ENCODE measurements around the gene CNOT4. TPM values are rescaled to one million over a fixed set of nuclear protein-coding genes. Genes with fewer than 3 reads are reported as not detected.

CNOT4 gene
- total RNA-seq, 1 experiment from 2014 or later, result 16.6 TPM

DNA sequence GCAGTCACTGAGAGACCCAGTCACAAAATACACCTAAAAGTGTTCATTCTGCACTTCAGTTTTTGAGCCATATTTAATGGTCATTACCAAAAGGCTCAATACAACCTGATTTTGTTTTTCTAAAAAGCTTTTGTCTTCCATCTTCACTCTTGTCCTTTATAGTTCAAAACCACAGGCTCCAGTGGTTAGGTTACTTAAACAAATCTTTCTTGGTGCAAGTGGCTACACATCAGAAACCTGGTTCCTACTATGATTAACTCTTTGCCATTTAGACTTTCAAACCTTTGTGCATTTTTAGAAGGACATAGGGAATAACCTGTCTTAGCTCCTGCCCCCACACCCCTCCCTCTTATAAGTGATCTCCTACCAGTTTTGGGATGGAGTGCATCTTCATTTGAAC lies 140.5 kb downstream of the CNOT4 start:
- CTCF ChIA-PET, result no interaction called here
- intact Hi-C loops (cut with micrococcal nuclease), result no loop called here

DNA sequence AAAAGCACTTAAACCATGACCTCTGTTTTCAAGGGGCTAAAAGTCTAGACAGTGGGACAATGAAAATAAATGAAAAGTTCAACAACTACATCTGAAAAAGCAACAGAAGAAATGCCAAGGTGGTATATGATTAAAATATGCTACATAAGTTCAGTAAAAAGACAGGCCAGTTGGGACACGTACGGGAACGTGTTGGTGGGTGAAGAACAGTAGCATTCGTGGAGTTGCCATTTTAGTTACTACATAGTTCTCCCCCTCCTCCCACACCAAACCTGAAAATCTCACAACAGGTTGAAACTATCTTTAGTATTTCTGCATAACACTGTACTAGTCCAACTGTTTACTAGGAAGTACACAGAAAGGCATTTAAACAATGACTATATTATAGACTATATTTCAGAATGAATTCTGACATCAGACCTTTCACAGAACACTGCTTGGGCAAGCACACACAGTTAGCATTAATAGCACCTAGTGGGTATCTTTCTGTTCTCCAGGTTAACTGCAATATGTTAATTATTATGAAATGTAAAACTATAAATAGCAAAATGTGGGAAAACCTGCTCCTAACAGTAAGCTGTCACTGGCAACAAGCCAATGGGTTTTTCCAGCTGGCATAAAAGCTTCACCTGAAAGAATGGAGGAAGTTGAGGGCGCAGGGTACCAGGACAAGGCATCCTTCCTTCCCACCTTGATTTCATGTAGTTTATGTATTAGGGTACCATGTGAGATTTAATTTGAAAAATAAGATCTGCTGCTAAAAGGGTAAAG lies 141.3 kb downstream of the CNOT4 start:
- Histone ChIP-seq H3K79me2 (ENCODE audit: insufficient read depth, low read length) (no peaks in the 10 kb centered on the region), H2AFZ (ENCODE audit: low read depth, low read length, poor library complexity, severe bottlenecking) (no peak overlapping the region), H3K4me2 (ENCODE audit: low read length) (no peak overlapping the region), H3K9me3 (ENCODE audit: control insufficient read depth in 1 of 2, insufficient read depth in 1 of 2, low read depth in 1 of 2, low read length in 2 of 2) (no peaks in the 10 kb centered on the region), H3K27ac (ENCODE audit: low read depth, low read length) (no peak overlapping the region), H3K27me3 (ENCODE audit: insufficient read depth, low read length) (no peaks in the 10 kb centered on the region), H3K36me3 (ENCODE audit: control insufficient read depth in 1 of 2, insufficient read depth in 2 of 2, low read length in 2 of 2) (peaks cover 0 to 2% of the 10 kb centered on the region in 2 experiments; a peak in 1 of 4 replicates), H3K4me1 (ENCODE audit: control insufficient read depth in 1 of 2, insufficient read depth in 2 of 2, low read length in 2 of 2) (no peaks in the 10 kb centered on the region), H3K4me3 (replicated peaks in 1 of 2; ENCODE audit: low read depth in 1 of 2, low read length in 2 of 2) (no peak overlapping the region), H4K20me1 (ENCODE audit: insufficient read depth) (peaks cover 4% of the 10 kb centered on the region; the same call in 1 of the 2 replicates), H3K9ac (ENCODE audit: low read length) (no peak overlapping the region), H3K9me2 (ENCODE audit: insufficient read depth) (no peaks in the 10 kb centered on the region)
- no peak for DNase-seq (ENCODE audit: low read depth, low spot score)
- CTCF ChIA-PET, result no interaction called here
- RAD21 ChIA-PET (ENCODE audit: low non-redundant PET in 1 of 2, low total read pairs in 2 of 2, uncharacterized antibody in 2 of 2, unreplicated experiment in 2 of 2), result no interaction called here
- POLR2A ChIA-PET, result no interaction called here
- BruUV-seq (replicated peaks), result no TSS peak
- ATAC-seq, result no peak
- intact Hi-C loops (cut with micrococcal nuclease), result no loop called here
- TF ChIP-seq, protein P1, sequence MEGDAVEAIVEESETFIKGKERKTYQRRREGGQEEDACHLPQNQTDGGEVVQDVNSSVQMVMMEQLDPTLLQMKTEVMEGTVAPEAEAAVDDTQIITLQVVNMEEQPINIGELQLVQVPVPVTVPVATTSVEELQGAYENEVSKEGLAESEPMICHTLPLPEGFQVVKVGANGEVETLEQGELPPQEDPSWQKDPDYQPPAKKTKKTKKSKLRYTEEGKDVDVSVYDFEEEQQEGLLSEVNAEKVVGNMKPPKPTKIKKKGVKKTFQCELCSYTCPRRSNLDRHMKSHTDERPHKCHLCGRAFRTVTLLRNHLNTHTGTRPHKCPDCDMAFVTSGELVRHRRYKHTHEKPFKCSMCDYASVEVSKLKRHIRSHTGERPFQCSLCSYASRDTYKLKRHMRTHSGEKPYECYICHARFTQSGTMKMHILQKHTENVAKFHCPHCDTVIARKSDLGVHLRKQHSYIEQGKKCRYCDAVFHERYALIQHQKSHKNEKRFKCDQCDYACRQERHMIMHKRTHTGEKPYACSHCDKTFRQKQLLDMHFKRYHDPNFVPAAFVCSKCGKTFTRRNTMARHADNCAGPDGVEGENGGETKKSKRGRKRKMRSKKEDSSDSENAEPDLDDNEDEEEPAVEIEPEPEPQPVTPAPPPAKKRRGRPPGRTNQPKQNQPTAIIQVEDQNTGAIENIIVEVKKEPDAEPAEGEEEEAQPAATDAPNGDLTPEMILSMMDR (IDR thresholded peaks at IDR 0.05 in 2 of 3, conservative IDR thresholded peaks at IDR 0.05 in 1 of 3; ENCODE audit: borderline replicate concordance in 1 of 3, insufficient read depth in 1 of 3, low read depth in 2 of 3, low read length in 2 of 3), result no peak
- TF ChIP-seq, protein P2, sequence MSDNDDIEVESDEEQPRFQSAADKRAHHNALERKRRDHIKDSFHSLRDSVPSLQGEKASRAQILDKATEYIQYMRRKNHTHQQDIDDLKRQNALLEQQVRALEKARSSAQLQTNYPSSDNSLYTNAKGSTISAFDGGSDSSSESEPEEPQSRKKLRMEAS (IDR thresholded peaks at IDR 0.05), result no peak
- TF ChIP-seq, protein P3, sequence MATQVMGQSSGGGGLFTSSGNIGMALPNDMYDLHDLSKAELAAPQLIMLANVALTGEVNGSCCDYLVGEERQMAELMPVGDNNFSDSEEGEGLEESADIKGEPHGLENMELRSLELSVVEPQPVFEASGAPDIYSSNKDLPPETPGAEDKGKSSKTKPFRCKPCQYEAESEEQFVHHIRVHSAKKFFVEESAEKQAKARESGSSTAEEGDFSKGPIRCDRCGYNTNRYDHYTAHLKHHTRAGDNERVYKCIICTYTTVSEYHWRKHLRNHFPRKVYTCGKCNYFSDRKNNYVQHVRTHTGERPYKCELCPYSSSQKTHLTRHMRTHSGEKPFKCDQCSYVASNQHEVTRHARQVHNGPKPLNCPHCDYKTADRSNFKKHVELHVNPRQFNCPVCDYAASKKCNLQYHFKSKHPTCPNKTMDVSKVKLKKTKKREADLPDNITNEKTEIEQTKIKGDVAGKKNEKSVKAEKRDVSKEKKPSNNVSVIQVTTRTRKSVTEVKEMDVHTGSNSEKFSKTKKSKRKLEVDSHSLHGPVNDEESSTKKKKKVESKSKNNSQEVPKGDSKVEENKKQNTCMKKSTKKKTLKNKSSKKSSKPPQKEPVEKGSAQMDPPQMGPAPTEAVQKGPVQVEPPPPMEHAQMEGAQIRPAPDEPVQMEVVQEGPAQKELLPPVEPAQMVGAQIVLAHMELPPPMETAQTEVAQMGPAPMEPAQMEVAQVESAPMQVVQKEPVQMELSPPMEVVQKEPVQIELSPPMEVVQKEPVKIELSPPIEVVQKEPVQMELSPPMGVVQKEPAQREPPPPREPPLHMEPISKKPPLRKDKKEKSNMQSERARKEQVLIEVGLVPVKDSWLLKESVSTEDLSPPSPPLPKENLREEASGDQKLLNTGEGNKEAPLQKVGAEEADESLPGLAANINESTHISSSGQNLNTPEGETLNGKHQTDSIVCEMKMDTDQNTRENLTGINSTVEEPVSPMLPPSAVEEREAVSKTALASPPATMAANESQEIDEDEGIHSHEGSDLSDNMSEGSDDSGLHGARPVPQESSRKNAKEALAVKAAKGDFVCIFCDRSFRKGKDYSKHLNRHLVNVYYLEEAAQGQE (IDR thresholded peaks at IDR 0.05; ENCODE audit: low read depth), result no peak
- TF ChIP-seq, protein P4, sequence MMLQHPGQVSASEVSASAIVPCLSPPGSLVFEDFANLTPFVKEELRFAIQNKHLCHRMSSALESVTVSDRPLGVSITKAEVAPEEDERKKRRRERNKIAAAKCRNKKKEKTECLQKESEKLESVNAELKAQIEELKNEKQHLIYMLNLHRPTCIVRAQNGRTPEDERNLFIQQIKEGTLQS (IDR thresholded peaks at IDR 0.05), result no peak
- TF ChIP-seq RAD21 (IDR thresholded peaks at IDR 0.05; ENCODE audit: low read depth) (no peak), CBX3 (IDR thresholded peaks at IDR 0.05; ENCODE audit: low read depth) (no peak), EGR1 (IDR thresholded peaks at IDR 0.05; ENCODE audit: low read depth) (no peak), POLR2A (IDR thresholded peaks at IDR 0.05; ENCODE audit: borderline replicate concordance, extremely low read depth, insufficient read depth, insufficient read length) (no peak)
- TF ChIP-seq, protein P5, sequence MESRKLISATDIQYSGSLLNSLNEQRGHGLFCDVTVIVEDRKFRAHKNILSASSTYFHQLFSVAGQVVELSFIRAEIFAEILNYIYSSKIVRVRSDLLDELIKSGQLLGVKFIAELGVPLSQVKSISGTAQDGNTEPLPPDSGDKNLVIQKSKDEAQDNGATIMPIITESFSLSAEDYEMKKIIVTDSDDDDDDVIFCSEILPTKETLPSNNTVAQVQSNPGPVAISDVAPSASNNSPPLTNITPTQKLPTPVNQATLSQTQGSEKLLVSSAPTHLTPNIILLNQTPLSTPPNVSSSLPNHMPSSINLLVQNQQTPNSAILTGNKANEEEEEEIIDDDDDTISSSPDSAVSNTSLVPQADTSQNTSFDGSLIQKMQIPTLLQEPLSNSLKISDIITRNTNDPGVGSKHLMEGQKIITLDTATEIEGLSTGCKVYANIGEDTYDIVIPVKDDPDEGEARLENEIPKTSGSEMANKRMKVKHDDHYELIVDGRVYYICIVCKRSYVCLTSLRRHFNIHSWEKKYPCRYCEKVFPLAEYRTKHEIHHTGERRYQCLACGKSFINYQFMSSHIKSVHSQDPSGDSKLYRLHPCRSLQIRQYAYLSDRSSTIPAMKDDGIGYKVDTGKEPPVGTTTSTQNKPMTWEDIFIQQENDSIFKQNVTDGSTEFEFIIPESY (IDR thresholded peaks at IDR 0.05; ENCODE audit: extremely low read depth, insufficient replicate concordance, low read length), result no peak

More for the DNA sequence above, 140.5 kb downstream of the CNOT4 start:
- no peak overlapping the region for H2AFZ ChIP-seq (ENCODE audit: low read depth, low read length, poor library complexity, severe bottlenecking)
- no peaks in the 10 kb centered on the region for H3K27me3 ChIP-seq (ENCODE audit: insufficient read depth, low read length)
- ATAC-seq (no peak), DNase-seq (ENCODE audit: low read depth, low spot score) (no peak)
- H3K4me1 ChIP-seq (ENCODE audit: control insufficient read depth in 1 of 2, insufficient read depth in 2 of 2, low read length in 2 of 2), result no peaks in the 10 kb centered on the region
- H3K4me3 ChIP-seq (replicated peaks in 1 of 2; ENCODE audit: low read depth in 1 of 2, low read length in 2 of 2), result no peak overlapping the region
- POLR2A ChIA-PET, result no interaction called here
- H3K9me3 ChIP-seq (ENCODE audit: control insufficient read depth in 1 of 2, insufficient read depth in 1 of 2, low read depth in 1 of 2, low read length in 2 of 2), result no peaks in the 10 kb centered on the region
- H4K20me1 ChIP-seq (ENCODE audit: insufficient read depth), result peaks cover 4% of the 10 kb centered on the region; the same call in 1 of the 2 replicates
- no TSS peak for BruUV-seq (replicated peaks)
- RAD21 ChIA-PET (ENCODE audit: low non-redundant PET in 1 of 2, low total read pairs in 2 of 2, uncharacterized antibody in 2 of 2, unreplicated experiment in 2 of 2), result no interaction called here
- no peak overlapping the region for H3K27ac ChIP-seq (ENCODE audit: low read depth, low read length)
- no peak overlapping the region for H3K9ac ChIP-seq (ENCODE audit: low read length)
- H3K36me3 ChIP-seq (ENCODE audit: control insufficient read depth in 1 of 2, insufficient read depth in 2 of 2, low read length in 2 of 2), result no peaks in the 10 kb centered on the region
- H3K4me2 ChIP-seq (ENCODE audit: low read length), result no peak overlapping the region
- H3K9me2 ChIP-seq (ENCODE audit: insufficient read depth), result no peaks in the 10 kb centered on the region
- TF ChIP-seq ZFX (IDR thresholded peaks at IDR 0.05), result no peak
- no peak for TF ChIP-seq SIN3A (IDR thresholded peaks at IDR 0.05; ENCODE audit: low read depth)
- TF ChIP-seq TCF7L2 (IDR thresholded peaks at IDR 0.05; ENCODE audit: borderline replicate concordance, extremely low read depth, insufficient read depth, insufficient read length), result no peak
- no peaks in the 10 kb centered on the region for H3K79me2 ChIP-seq (ENCODE audit: insufficient read depth, low read length)
